Measurements from ENCODE around the gene LSM7. TPM values are rescaled to one million over a fixed set of nuclear protein-coding genes. Genes with fewer than 3 reads are reported as not detected.
A peak's percentile ranks its signal among the peaks of the same experiment; 100 is the strongest.

Gene LSM7
- 520 and 550 TPM in 2 replicates for polyA plus RNA-seq
- polyA minus RNA-seq = 160 and 161 TPM in 2 replicates

- no peaks in the 10 kb centered on the region for H3K36me3 ChIP-seq (ENCODE audit: insufficient read depth, low read length)
- TF ChIP-seq, protein P1, sequence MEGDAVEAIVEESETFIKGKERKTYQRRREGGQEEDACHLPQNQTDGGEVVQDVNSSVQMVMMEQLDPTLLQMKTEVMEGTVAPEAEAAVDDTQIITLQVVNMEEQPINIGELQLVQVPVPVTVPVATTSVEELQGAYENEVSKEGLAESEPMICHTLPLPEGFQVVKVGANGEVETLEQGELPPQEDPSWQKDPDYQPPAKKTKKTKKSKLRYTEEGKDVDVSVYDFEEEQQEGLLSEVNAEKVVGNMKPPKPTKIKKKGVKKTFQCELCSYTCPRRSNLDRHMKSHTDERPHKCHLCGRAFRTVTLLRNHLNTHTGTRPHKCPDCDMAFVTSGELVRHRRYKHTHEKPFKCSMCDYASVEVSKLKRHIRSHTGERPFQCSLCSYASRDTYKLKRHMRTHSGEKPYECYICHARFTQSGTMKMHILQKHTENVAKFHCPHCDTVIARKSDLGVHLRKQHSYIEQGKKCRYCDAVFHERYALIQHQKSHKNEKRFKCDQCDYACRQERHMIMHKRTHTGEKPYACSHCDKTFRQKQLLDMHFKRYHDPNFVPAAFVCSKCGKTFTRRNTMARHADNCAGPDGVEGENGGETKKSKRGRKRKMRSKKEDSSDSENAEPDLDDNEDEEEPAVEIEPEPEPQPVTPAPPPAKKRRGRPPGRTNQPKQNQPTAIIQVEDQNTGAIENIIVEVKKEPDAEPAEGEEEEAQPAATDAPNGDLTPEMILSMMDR (IDR thresholded peaks at IDR 0.05; ENCODE audit: poor library complexity, severe bottlenecking) = no peak
- TF ChIP-seq EZH2 (IDR thresholded peaks at IDR 0.05; ENCODE audit: borderline replicate concordance, insufficient read depth, low read length, poor library complexity, severe bottlenecking) (no peak), TAF1 (IDR thresholded peaks at IDR 0.05; ENCODE audit: low read depth) (peak; percentile 80), MXI1 (conservative IDR thresholded peaks at IDR 0.05; ENCODE audit: poor library complexity, severe bottlenecking) (peak; percentile 96), EP300 (conservative IDR thresholded peaks at IDR 0.05; ENCODE audit: poor library complexity, severe bottlenecking) (peak; percentile 38), POLR2AphosphoS5 (IDR thresholded peaks at IDR 0.05) (peak; percentile 97), REST (IDR thresholded peaks at IDR 0.05; ENCODE audit: borderline replicate concordance) (peak; percentile 85)
- H2AFZ ChIP-seq (ENCODE audit: low read depth, low read length) = peak within 1 kb of the TSS; percentile 56
- H3K4me3 ChIP-seq (ENCODE audit: low read length) = peak within 1 kb of the TSS; percentile 98
- H3K9me2 ChIP-seq (ENCODE audit: insufficient read depth, low read length) = no peaks in the 10 kb centered on the region
- H3K4me2 ChIP-seq (ENCODE audit: low read length) = peak within 1 kb of the TSS; percentile 61
- H3K27ac ChIP-seq (ENCODE audit: low read length) = peak within 1 kb of the TSS; percentile 89
- H3K27me3 ChIP-seq (ENCODE audit: insufficient read depth, low read depth, low read length) = no peaks in the 10 kb centered on the region
- H3K79me2 ChIP-seq (replicated peaks; ENCODE audit: insufficient read depth, low read length) = peaks cover 51% of the 10 kb centered on the region
- H3K9me3 ChIP-seq (ENCODE audit: low read length) = no peaks in the 10 kb centered on the region
- H3K9ac ChIP-seq (ENCODE audit: low read length) = peak within 1 kb of the TSS; percentile 89
- no peaks in the 10 kb centered on the region for H4K20me1 ChIP-seq (ENCODE audit: insufficient read depth)
- no peaks in the 10 kb centered on the region for H3F3A ChIP-seq (ENCODE audit: insufficient read depth, low read length, poor library complexity, severe bottlenecking)
Measured at GRCh38 chr19:2328401-2329148, at the start of gene LSM7, which contains the start of gene SPPL2B. Gene LSM7, minus strand, starts transcription at chr19:2328586. Its CDS starts 20 bp downstream, at chr19:2328566. Gene SPPL2B, plus strand, starts transcription at chr19:2328684. Its CDS starts 26 bp downstream, at chr19:2328710.

DNA sequence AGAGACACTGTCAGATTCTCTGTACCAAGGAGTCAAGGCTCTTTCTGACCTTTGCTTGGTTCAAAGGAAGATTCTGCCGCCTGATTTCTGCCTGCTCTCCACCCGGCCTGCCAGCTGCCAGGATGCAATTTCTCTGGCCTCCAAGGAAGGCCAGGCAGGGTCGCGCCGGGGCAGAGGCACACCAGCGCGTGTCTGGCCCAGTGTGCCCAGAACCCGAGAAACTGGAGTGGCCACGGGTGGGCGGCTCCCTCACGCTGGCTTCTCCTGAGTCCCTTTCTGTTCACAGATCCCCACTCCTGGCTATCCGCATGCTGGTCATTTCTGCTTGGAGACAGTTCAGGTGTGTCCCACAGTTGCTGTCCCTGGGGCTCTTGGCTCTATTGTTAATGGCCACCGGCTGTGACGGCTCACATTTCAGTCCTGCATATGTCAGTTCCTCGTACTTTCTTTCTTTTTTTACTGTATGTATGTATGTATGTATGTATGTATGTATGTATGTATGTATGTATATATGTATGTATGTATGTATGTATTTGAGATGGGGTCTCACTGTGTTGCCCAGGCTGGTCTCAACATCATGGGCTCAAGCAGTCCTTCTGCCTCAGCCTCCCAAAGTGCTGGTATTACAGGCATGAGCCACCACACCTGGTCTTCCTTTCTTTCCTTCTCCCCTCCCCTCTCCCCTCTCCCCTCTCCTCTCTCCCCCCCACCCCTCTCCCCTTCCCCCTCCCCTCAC, 48.6 kb upstream of the LSM7 start:
- TF ChIP-seq, protein P1 (IDR thresholded peaks at IDR 0.05; ENCODE audit: poor library complexity, severe bottlenecking) = no peak
- no peak for TF ChIP-seq POLR2AphosphoS5 (IDR thresholded peaks at IDR 0.05)
- no peak for TF ChIP-seq EZH2 (IDR thresholded peaks at IDR 0.05; ENCODE audit: borderline replicate concordance, insufficient read depth, low read length, poor library complexity, severe bottlenecking)
- no peak for TF ChIP-seq REST (IDR thresholded peaks at IDR 0.05; ENCODE audit: borderline replicate concordance)
- TF ChIP-seq RAD21 (conservative IDR thresholded peaks at IDR 0.05) = no peak
- TF ChIP-seq SMC3 (conservative IDR thresholded peaks at IDR 0.05; ENCODE audit: poor library complexity) = no peak
- no peak for TF ChIP-seq EP300 (conservative IDR thresholded peaks at IDR 0.05; ENCODE audit: poor library complexity, severe bottlenecking)
- no peak for TF ChIP-seq TAF1 (IDR thresholded peaks at IDR 0.05; ENCODE audit: low read depth)
- no peak for TF ChIP-seq MXI1 (conservative IDR thresholded peaks at IDR 0.05; ENCODE audit: poor library complexity, severe bottlenecking)
- Histone ChIP-seq H3K9me2 (ENCODE audit: insufficient read depth, low read length) (no peaks in the 10 kb centered on the region), H3K9me3 (ENCODE audit: low read length) (no peaks in the 10 kb centered on the region), H3K4me2 (ENCODE audit: low read length) (no peak overlapping the region), H3K27me3 (ENCODE audit: insufficient read depth, low read depth, low read length) (no peaks in the 10 kb centered on the region), H2AFZ (ENCODE audit: low read depth, low read length) (no peak overlapping the region), H3K9ac (ENCODE audit: low read length) (no peak overlapping the region), H3K4me3 (ENCODE audit: low read length) (no peak overlapping the region), H3F3A (ENCODE audit: insufficient read depth, low read length, poor library complexity, severe bottlenecking) (peaks cover 4% of the 10 kb centered on the region), H4K20me1 (ENCODE audit: insufficient read depth) (no peaks in the 10 kb centered on the region), H3K27ac (ENCODE audit: low read length) (no peak overlapping the region), H3K36me3 (ENCODE audit: insufficient read depth, low read length) (no peaks in the 10 kb centered on the region), H3K79me2 (replicated peaks; ENCODE audit: insufficient read depth, low read length) (no peaks in the 10 kb centered on the region)

All from neural cell (in vitro differentiated cells).